Stimulated activated CD4-positive, alpha-beta T cell treated with anti-CD3 and anti-CD28 coated beads, TNF-alpha, amount 100 ng/mL, for 1 hour (primary cell): Measurements from ENCODE around the gene ITPRIPL1.

ENCODE experiments used
- DNase-seq, 3 donors: peaks; one replicate each; pipeline ENCODE4 v3.0.0-alpha.2; 2020; ENCODE audit warnings: low read depth in 3 of 3, low spot score in 1 of 3

The ITPRIPL1 gene

GRCh38 chr2:96320728-96321622 is 4.1 kb upstream of the ITPRIPL1 start:
- no peak for DNase-seq

DNA sequence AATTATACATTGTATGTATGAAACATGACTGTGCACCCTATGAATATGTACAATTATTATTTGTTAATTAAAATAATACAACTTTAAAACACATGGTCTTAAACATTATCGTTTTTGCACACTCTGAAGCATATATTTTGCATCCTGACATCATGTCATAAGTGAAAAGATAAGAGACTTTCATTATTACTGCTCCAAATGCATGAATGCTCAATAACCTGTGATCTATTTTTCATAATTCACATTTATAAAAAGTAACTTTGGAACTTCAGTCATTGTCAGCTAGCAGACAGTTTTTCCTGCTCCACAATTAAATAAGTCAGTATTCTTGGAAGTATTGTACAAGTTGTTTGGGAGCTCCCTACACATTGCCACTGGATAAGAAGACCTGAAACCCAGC is 1.3 kb upstream of the ITPRIPL1 start:
- no peak for DNase-seq

DNA sequence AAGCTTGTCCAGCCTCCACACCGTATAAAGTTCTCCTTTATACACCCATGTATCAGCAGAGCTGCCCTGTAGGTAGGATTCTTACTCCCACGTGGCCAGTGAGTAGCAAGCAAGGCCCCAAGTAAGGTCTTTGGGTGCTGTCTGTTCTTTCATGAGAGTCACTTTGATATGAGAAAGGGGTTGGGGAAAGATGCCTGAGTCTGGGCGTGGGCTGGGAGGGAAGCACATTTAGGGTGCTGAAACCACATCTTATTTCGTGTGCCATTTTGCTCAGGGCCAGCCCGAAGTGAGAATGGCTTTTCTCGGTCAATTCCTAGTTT is 436 bp upstream of the ITPRIPL1 start:
- no peak for DNase-seq

- no peak for DNase-seq
Measured at GRCh38 chr2:96325884-96326255, 753 bp downstream of the ITPRIPL1 start.

GRCh38 chr2:96326564-96326963 is 1.4 kb downstream of the ITPRIPL1 start:
- DNase-seq: no peak

- DNase-seq: no peak
Measured at GRCh38 chr2:96326990-96327820, 2.1 kb downstream of the ITPRIPL1 start.

- DNase-seq: no peak
Measured at GRCh38 chr2:96329456-96329855, 4.3 kb downstream of the ITPRIPL1 start.

- DNase-seq: no peak
Measured at GRCh38 chr2:96329874-96330273, 4.8 kb downstream of the ITPRIPL1 start.

DNA sequence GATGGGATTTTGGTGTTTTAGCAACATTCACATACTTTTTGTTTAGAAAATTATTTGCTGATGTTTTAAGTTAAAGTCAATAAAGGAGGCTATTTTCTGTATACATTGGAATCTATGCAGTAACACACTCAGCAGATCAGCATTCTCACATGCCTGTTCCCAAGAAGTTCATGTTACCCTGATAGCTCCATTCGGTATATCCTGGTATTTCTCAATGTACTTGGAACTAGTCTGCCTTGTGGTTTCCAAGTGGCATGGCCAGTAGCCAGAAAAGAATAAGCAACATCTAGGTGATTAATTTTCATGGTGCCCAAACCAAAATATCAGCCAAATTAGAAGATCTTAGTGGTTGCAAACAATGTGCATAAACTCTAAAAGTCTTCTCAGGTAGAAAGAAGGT is 5.3 kb downstream of the ITPRIPL1 start:
- DNase-seq: no peak

DNA sequence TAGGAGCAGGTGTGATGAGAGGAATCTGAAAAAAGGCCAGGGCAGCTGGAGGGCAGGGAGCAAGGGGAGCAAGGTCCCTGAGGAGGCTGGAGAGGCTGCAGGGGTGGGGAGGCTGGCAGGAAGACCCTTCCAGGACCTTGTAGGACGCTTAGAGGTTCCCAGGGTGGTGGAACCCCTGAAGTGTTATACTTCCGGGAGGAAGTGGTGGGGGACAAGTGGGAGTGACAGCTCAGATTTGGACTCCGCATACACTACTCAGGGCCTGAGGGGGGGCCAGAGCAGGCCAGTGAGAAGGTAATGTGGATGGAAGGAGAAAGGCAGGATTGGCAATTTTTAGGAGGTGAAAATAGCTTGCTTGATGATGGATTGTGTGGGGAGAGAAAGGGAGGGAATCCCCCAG is 8.6 kb downstream of the ITPRIPL1 start:
- no peak for DNase-seq

DNA sequence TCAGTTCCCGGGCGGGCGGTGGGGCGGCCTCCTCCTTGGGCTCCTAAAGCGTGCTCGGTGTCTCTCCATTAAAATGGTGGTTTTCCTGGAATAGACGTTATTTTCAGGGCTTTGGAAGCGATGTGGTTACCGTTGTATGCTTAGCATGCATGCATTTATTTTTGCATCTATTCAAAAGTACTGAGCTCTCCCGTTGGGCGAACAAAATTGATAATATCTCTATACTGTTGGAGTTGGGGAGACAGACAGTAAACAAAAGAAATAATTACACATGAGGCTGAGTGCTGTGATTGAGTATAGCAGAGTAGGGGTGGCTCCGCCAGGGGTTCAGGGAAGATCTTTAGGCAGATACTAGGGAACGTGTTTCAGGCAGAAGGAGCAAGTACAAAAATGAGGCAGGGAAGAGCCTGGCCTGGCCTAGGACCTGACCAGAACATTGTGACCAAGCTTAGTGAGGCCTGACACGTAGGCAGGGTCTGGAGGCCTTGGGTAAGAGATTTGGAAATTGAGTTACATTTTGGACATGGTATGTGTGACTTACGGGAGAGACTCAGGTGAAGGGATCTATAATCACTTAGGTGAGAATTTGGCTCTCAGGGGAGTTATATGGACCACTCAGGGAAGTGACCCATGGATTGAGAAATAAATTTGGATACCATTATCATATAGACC is 11.1 kb downstream of the ITPRIPL1 start:
- DNase-seq: no peak

- DNase-seq: no peak
Measured at GRCh38 chr2:96336873-96337272, 11.8 kb downstream of the ITPRIPL1 start.

- DNase-seq: no peak
Measured at GRCh38 chr2:96340493-96341414, 15.6 kb downstream of the ITPRIPL1 start.

DNA sequence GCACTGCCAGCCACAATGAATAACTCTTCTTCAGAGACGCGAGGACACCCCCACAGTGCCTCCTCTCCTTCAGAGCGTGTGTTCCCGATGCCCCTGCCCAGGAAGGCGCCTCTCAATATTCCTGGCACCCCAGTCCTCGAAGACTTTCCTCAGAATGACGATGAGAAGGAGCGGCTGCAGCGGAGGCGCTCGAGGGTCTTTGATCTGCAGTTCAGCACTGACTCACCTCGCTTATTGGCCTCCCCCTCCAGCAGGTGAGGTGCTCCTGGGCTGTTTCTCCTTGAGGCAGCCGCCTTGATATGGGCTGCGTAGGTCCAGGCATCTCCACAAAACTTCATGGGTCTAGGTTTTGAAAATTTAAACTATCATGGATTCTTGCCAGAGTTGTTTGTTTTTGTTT is 16.5 kb downstream of the ITPRIPL1 start:
- no peak for DNase-seq

- no peak for DNase-seq
Measured at GRCh38 chr2:96342085-96342484, 17.0 kb downstream of the ITPRIPL1 start.

DNA sequence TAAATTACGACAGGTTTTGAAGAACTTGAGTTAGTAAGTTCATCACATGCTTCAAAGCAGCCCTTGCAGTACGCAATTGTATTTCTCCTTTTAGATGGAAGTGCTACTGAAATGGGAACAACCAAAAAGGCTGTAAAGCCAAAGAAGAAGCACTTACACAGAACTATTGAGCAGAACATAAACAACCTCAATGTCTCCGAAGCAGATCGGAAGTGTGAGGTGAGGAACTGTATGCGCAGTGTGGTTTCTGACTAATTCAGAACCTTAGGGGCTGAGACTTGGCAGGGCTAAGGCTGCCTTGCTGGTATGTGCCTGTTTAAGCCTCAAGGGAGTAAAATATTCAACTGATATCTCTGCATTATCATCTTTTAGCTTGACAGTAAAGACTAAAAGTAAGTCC is 18.9 kb downstream of the ITPRIPL1 start:
- no peak for DNase-seq

DNA sequence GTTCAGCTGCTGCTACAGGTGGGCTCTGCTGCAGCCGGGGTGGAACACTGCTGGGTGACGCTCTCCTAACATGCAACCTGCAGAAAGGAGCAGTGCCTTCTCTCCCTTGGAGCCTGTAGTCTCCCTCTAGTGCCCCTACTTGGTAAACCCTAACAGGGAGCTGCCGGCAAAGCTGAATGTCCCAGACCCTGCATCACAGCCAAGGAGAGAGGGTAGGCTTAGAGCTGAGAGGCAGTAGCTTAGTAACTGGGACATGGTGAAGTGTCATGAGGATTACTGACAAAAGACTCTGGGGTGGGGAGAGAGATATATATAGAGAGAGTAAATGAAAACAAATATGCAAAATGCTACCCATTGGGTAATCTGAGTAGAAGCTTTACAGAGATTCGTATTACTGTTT is 20.3 kb downstream of the ITPRIPL1 start:
- DNase-seq: no peak

GRCh38 chr2:96345868-96346462 is 20.8 kb downstream of the ITPRIPL1 start:
- DNase-seq: no peak

DNA sequence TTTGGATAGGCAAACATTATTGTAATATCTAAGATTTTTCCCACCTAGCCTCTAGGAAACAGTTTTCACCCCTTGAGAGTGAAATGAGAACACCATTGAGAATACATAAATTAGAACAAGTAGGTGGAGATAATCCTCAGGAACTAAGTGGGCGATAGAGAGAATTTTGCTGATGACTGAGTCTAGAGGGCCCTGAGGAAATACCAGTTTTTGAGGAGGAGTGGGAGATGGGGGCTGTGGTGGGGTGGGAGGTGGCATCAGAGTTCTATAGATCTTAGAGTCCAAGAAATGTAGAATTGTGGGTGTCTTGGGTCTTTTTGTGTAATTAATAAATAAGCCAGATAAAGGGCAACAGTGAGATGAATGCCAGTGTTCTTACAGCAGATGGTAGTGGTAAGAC is 22.3 kb downstream of the ITPRIPL1 start:
- DNase-seq: no peak

- no peak for DNase-seq
Measured at GRCh38 chr2:96353032-96353561, 28.0 kb downstream of the ITPRIPL1 start.
